ENCODE results near the gene ZSCAN23. TPM values are rescaled to one million over a fixed set of nuclear protein-coding genes. Genes with fewer than 3 reads are reported as not detected.

The ZSCAN23 gene
- total and polyA plus RNA-seq, 2 donors (not counting 3 experiments of a cell fraction or from before 2014, with no cell fraction given), result 0.28 to 1.6 TPM

GRCh38 chr6:28490205-28490890 lies 47.1 kb upstream of the ZSCAN23 start:
- no peaks in the 10 kb centered on the region for H3K9me3 ChIP-seq (replicated peaks; ENCODE audit: control insufficient read depth, insufficient read depth, low read length)
- H3K4me1 ChIP-seq (ENCODE audit: control insufficient read depth, extremely low read depth, insufficient read depth, low read length), result peaks cover 6% of the 10 kb centered on the region
- no peak for DNase-seq (ENCODE audit: low read depth, low spot score)
- POLR2A ChIA-PET, result no interaction called here
- H3K4me2 ChIP-seq (ENCODE audit: insufficient read depth, low read length), result peak overlapping the region; percentile 98
- H3K27me3 ChIP-seq (ENCODE audit: control insufficient read depth in 2 of 2, insufficient read depth in 2 of 2, low read length in 2 of 2), result peaks cover 5 to 10% of the 10 kb centered on the region in 2 experiments
- dilution Hi-C loops (cut with MboI; ENCODE audit: extremely low pct_ligation_motif_present, low sequenced_read_pairs), result no loop called here
- TF ChIP-seq CTCF (IDR thresholded peaks at IDR 0.05; ENCODE audit: extremely low read depth in 1 of 2, insufficient read depth in 1 of 2, low read depth in 1 of 2, low read length in 2 of 2), result no peak
- no peak for TF ChIP-seq FOS (IDR thresholded peaks at IDR 0.05; ENCODE audit: borderline replicate concordance, insufficient read depth, low read length)
- TF ChIP-seq GATA2 (IDR thresholded peaks at IDR 0.05; ENCODE audit: insufficient read depth, insufficient read length, low read depth, low read length), result no peak
- no peak for TF ChIP-seq POLR2AphosphoS5 (IDR thresholded peaks at IDR 0.05; ENCODE audit: insufficient read depth, low read depth, low read length)
- TF ChIP-seq JUN (IDR thresholded peaks at IDR 0.05; ENCODE audit: borderline replicate concordance, insufficient read depth, insufficient read length, low read depth), result no peak
- no peak for TF ChIP-seq POLR2A (IDR thresholded peaks at IDR 0.05; ENCODE audit: low read depth, low read length)
- TF ChIP-seq, protein P1, sequence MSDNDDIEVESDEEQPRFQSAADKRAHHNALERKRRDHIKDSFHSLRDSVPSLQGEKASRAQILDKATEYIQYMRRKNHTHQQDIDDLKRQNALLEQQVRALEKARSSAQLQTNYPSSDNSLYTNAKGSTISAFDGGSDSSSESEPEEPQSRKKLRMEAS (IDR thresholded peaks at IDR 0.05; ENCODE audit: insufficient read depth, insufficient read length), result no peak
- no peak for TF ChIP-seq EZH2 (IDR thresholded peaks at IDR 0.05; ENCODE audit: borderline replicate concordance, low read depth, low read length, severe bottlenecking)
- TF ChIP-seq MYC (IDR thresholded peaks at IDR 0.05; ENCODE audit: low read depth, low read length), result no peak
- H3K4me3 ChIP-seq (replicated peaks in 1 of 3; ENCODE audit: insufficient read depth in 1 of 3, low read depth in 1 of 3, low read length in 3 of 3), result peak overlapping the region; percentile 48 to 97 (median 82)
- no peak for FAIRE-seq
- no peaks in the 10 kb centered on the region for H3K9me1 ChIP-seq (replicated peaks; ENCODE audit: control insufficient read depth, extremely low read depth, insufficient read depth, low read length)
- BruUV-seq (replicated peaks), result no TSS peak
- no peak overlapping the region for H3K27ac ChIP-seq (ENCODE audit: insufficient read depth, low read depth, low read length)
- no peaks in the 10 kb centered on the region for H3K79me2 ChIP-seq (ENCODE audit: control insufficient read depth, insufficient read depth, low read length)
- intact Hi-C loops (cut with micrococcal nuclease), result no loop called here
- H3K36me3 ChIP-seq (ENCODE audit: control insufficient read depth in 2 of 2, extremely low read depth in 1 of 2, insufficient read depth in 2 of 2, low read length in 2 of 2), result no peaks in the 10 kb centered on the region
- H2AFZ ChIP-seq (ENCODE audit: low read depth, low read length), result peak overlapping the region; percentile 95
- H4K20me1 ChIP-seq (replicated peaks; ENCODE audit: control insufficient read depth, extremely low read depth, insufficient read depth, low read length), result no peaks in the 10 kb centered on the region
- CTCF ChIA-PET, result no interaction called here
- peak overlapping the region; percentile 19 for H3K9ac ChIP-seq (replicated peaks; ENCODE audit: extremely low read depth, insufficient read depth, low read length)

Data from endothelial cell of umbilical vein (primary cell).